Spleen (tissue), 11 donors: Measurements from ENCODE around the gene SEMA3G. TPM values are rescaled to one million over a fixed set of nuclear protein-coding genes. Genes with fewer than 3 reads are reported as not detected.

Source experiments
- DNase-seq: peaks from one replicate; pipeline ENCODE4 v3.0.0-alpha.2; 2020
- H3K27ac ChIP-seq, 8 donors: fragments of 200-600 bp; sonication (generic) in 7 of 8; 1 replicate in 4 of 8; 2 replicates in 4 of 8; pipeline versions ENCODE4 v1.5.0 to v1.8.0; 2016 to 2021; ENCODE audit warnings: inconsistent platforms in 4 of 8, mild to moderate bottlenecking in 4 of 8, moderate library complexity in 1 of 8
- H3K27me3 ChIP-seq, 7 donors: fragments of 200-600 bp; sonication (generic) in 6 of 7; replicated peaks in 1 of 7; 1 replicate in 4 of 7; 2 replicates in 3 of 7; pipeline versions ENCODE4 v1.5.0 to v1.8.0; 2016 to 2021; ENCODE audit warnings: inconsistent platforms in 3 of 7, mild to moderate bottlenecking in 1 of 7
- H3K36me3 ChIP-seq, 6 donors: fragments of 200-600 bp; sonication (generic) in 5 of 6; 1 replicate in 4 of 6; 2 replicates in 2 of 6; pipeline versions ENCODE4 v1.5.0 to v1.8.0; 2016 to 2021; ENCODE audit warnings: inconsistent platforms in 2 of 6
- H3K4me1 ChIP-seq, 6 donors: fragments of 200-600 bp; sonication (generic) in 5 of 6; 1 replicate in 3 of 6; 2 replicates in 3 of 6; pipeline versions ENCODE4 v1.5.0 to v1.8.0; 2016 to 2021; ENCODE audit warnings: inconsistent platforms in 3 of 6
- H3K4me3 ChIP-seq, 8 donors: fragments of 200-600 bp; sonication (generic) in 7 of 8; 1 replicate in 4 of 8; 2 replicates in 4 of 8; pipeline versions ENCODE4 v1.5.0 to v1.8.0; 2016 to 2021; ENCODE audit warnings: inconsistent platforms in 4 of 8, mild to moderate bottlenecking in 4 of 8, moderate library complexity in 2 of 8
- H3K9me3 ChIP-seq, 8 donors: fragments of 200-600 bp; sonication (generic) in 7 of 8; 1 replicate in 4 of 8; 2 replicates in 4 of 8; pipeline versions ENCODE4 v1.5.0 to v1.8.0; 2016 to 2021; ENCODE audit warnings: inconsistent platforms in 4 of 8
- CTCF ChIP-seq, 11 experiments: fragments of 200-600 bp in 7 of 11; fragments of 450-650 bp in 4 of 11; sonication (generic) in 4 of 11; IDR thresholded peaks in 8 of 11; conservative IDR thresholded peaks in 3 of 11; 1 replicate in 7 of 11; 2 replicates in 4 of 11; pipeline versions ENCODE4 v1.4.0 to v1.8.0; 2016 to 2021; ENCODE audit warnings: antibody characterized with exemption in 11 of 11, inconsistent platforms in 4 of 11, mild to moderate bottlenecking in 1 of 11
- POLR2A ChIP-seq, 3 donors: fragments of 450-650 bp; IDR thresholded peaks; one replicate each; pipeline ENCODE4 v1.5.1; 2017; ENCODE audit warnings: antibody characterized with exemption in 3 of 3, mild to moderate bottlenecking in 1 of 3
- POLR2AphosphoS5 ChIP-seq, 3 donors: sonication (generic); formaldehyde crosslinking; IDR thresholded peaks; one replicate each; pipeline ENCODE4 v1.5.1; 2017; ENCODE audit warnings: antibody characterized with exemption in 3 of 3
- WGBS, 5 donors: extraction: QIAGEN DNeasy Blood & Tissue Kit in 3 of 5; methylation state at CpG; one replicate each; pipeline versions ENCODE4 v1.1.5 to v1.1.7; 2013 to 2018; 5-methylcytosine and 5-hydroxymethylcytosine counted together
- intact Hi-C: fragments of 100-400 bp; cut with DNase I; formaldehyde crosslinking; loops from one replicate; pipeline ENCODE4 v1.15.0; 2023; ENCODE audit warnings: low total_unique reads
- polyA plus RNA-seq, 3 donors: library from polyadenylated mRNA; stranded (reverse); fragments of 200-250 nt; gene quantifications; one replicate each; pipeline ENCODE4 v1.2.1, GENCODE V29; 2013
- total RNA-seq, 7 donors: library from RNA; depleted of rRNA in 3 of 7; stranded (reverse); fragments of >200 nt in 3 of 7; fragmentation: NEBNext Ultra II Directional in 4 of 7; extraction: Animal tissue kit (Norgen Biotek cat#: 25700) in 4 of 7; gene quantifications; one replicate each; pipeline versions ENCODE4 v1.1.0 to v1.2.1, GENCODE V29; 2016 to 2021
- donor health status: healthy with polysubstance abuse.
- donor health status: DM: no; HTN: no; CAD: no; lungs with moderate emphysema.
- donor health status: DM: no; HTN: no; CAD: no.
- donor health status: Bipolar disorder and iron deficiency.
- donor health status: healthy.
- donor health status: DM: no; HTN: no; CAD: no.
- donor health status: DM: yes; HTN: yes; CAD: no.

The SEMA3G gene
- total and polyA plus RNA-seq, 10 donors, result 1.0 to 20.2 (median 9.5) TPM

- TF ChIP-seq CTCF (IDR thresholded peaks at IDR 0.05 in 8 of 11, conservative IDR thresholded peaks at IDR 0.05 in 3 of 11) (no peak), POLR2A (IDR thresholded peaks at IDR 0.05) (no peak), POLR2AphosphoS5 (IDR thresholded peaks at IDR 0.05) (no peak)
- Histone ChIP-seq H3K36me3 (peaks cover 0 to 99% (median 81%) of the 10 kb centered on the region in 6 donors), H3K9me3 (no peaks in the 10 kb centered on the region), H3K27me3 (no peaks in the 10 kb centered on the region), H3K27ac (no peak overlapping the region), H3K4me1 (peaks cover 0 to 55% (median 15%) of the 10 kb centered on the region in 6 donors), H3K4me3 (no peak overlapping the region)
- no peak for DNase-seq
- intact Hi-C loops, result no loop called here
- WGBS, 5 donors, result 70 to 84% (median 73%) methylated on average over 10 of the region's 10 CpGs
These were observed 40.0 kb upstream of the SEMA3G start for GRCh38 chr3:52484680-52485461.

GRCh38 chr3:52483577-52484381 lies 38.9 kb upstream of the SEMA3G start:
- peaks cover 0 to 48% (median 12%) of the 10 kb centered on the region in 6 donors for H3K4me1 ChIP-seq
- no peaks in the 10 kb centered on the region for H3K9me3 ChIP-seq
- TF ChIP-seq POLR2A (IDR thresholded peaks at IDR 0.05) (no peak), POLR2AphosphoS5 (IDR thresholded peaks at IDR 0.05) (peak in 2 of 3 donors; percentile 8 to 41), CTCF (IDR thresholded peaks at IDR 0.05 in 8 of 11, conservative IDR thresholded peaks at IDR 0.05 in 3 of 11) (no peak)
- H3K27ac ChIP-seq, result peak overlapping the region in 1 of 8 donors; percentile 26
- H3K4me3 ChIP-seq, result no peak overlapping the region
- H3K36me3 ChIP-seq, result peaks cover 0 to 99% (median 81%) of the 10 kb centered on the region in 6 donors
- no peak for DNase-seq
- H3K27me3 ChIP-seq, result no peaks in the 10 kb centered on the region
- intact Hi-C loops, result no loop called here
- 75 to 85% (median 76%) methylated on average over 13 of the region's 13 CpGs for WGBS, 5 donors

- H3K4me3 ChIP-seq, result no peak overlapping the region
- WGBS, 5 donors, result 84 to 99% (median 90%) methylated on average over 7 to 14 of the region's 14 CpGs
- DNase-seq, result no peak
- H3K36me3 ChIP-seq, result peaks cover 0 to 99% (median 81%) of the 10 kb centered on the region in 6 donors
- TF ChIP-seq POLR2A (IDR thresholded peaks at IDR 0.05), result no peak
- peak in 1 of 3 donors; percentile 46 for TF ChIP-seq POLR2AphosphoS5 (IDR thresholded peaks at IDR 0.05)
- TF ChIP-seq CTCF (IDR thresholded peaks at IDR 0.05 in 8 of 11, conservative IDR thresholded peaks at IDR 0.05 in 3 of 11), result no peak
- H3K4me1 ChIP-seq, result peaks cover 0 to 41% (median 12%) of the 10 kb centered on the region in 6 donors
- intact Hi-C loops, result no loop called here
- no peaks in the 10 kb centered on the region for H3K9me3 ChIP-seq
- no peaks in the 10 kb centered on the region for H3K27me3 ChIP-seq
- no peak overlapping the region for H3K27ac ChIP-seq
These were observed 38.2 kb upstream of the SEMA3G start for GRCh38 chr3:52483081-52483480.
